ENCODE results near the gene SIGLEC1.

GRCh38 chr20:3696200-3696599, 16.2 kb downstream of the SIGLEC1 start:
- TF ChIP-seq CTCF (conservative IDR thresholded peaks at IDR 0.05 in 1 of 2, IDR thresholded peaks at IDR 0.05 in 1 of 2; ENCODE audit: low read depth in 1 of 2, low read length in 2 of 2) (peak; percentile 53 to 67), EZH2 (IDR thresholded peaks at IDR 0.05; ENCODE audit: low read length, missing control alignments) (no peak)

Data from fibroblast of lung (primary cell).